HepG2 (cell line): ENCODE measurements around the gene DNAJB11. TPM values are rescaled to one million over a fixed set of nuclear protein-coding genes. Genes with fewer than 3 reads are reported as not detected.

Experiments used
- ESRRA ChIP-seq: sonication (generic); formaldehyde crosslinking; IDR thresholded peaks from 2 replicates; pipeline ENCODE4 v1.5.1; 2020; ENCODE audit warnings: mild to moderate bottlenecking, low read depth, missing genetic modification reagents
- POLR2G ChIP-seq: fragments of 200-400 bp; formaldehyde crosslinking; IDR thresholded peaks from 2 replicates; pipeline ENCODE4 v1.6.1; 2018; ENCODE audit warnings: mild to moderate bottlenecking, low read depth, low read length, moderate library complexity
- SNAPC4 ChIP-seq: sonication (generic); formaldehyde crosslinking; IDR thresholded peaks from 2 replicates; pipeline ENCODE4 v1.4.0; 2020; ENCODE audit warnings: mild to moderate bottlenecking, missing genetic modification reagents
- THRA ChIP-seq: sonication (generic); formaldehyde crosslinking; IDR thresholded peaks from 2 replicates; pipeline ENCODE4 v1.4.0; 2020; ENCODE audit warnings: missing genetic modification reagents, borderline replicate concordance
- ZNF367 ChIP-seq: sonication (generic); formaldehyde crosslinking; IDR thresholded peaks from 2 replicates; pipeline ENCODE4 v1.4.0; 2020; ENCODE audit warnings: missing genetic modification reagents, borderline replicate concordance
- ZNF616 ChIP-seq: sonication (generic); formaldehyde crosslinking; IDR thresholded peaks from 2 replicates; pipeline ENCODE4 v1.5.0; 2020; ENCODE audit warnings: low read depth, mild to moderate bottlenecking, missing genetic modification reagents
- ZNF747 ChIP-seq: sonication (generic); formaldehyde crosslinking; IDR thresholded peaks from 2 replicates; pipeline ENCODE4 v1.8.1; 2023; ENCODE audit warnings: missing genetic modification reagents, mild to moderate bottlenecking, borderline replicate concordance
- polyA plus RNA-seq, 8 experiments: library from polyadenylated mRNA; depleted of rRNA in 3 of 8; stranded (reverse) in 7 of 8; unstranded in 1 of 8; fragments of >200 nt; fragmentation: Illumina TruSeq in 4 of 8; extraction: Trizol in 4 of 8; gene quantifications; 2 replicates each; pipeline versions ENCODE4 v1.2.1 to v1.2.3, GENCODE V29; 2011 to 2016; ENCODE audit warnings: low read depth in 4 of 8, missing spikeins in 1 of 8, mixed read lengths in 1 of 8; ENCODE audit not compliant: insufficient read depth in 1 of 8
- total RNA-seq, 5 experiments: library from RNA; depleted of rRNA; stranded (reverse); fragments of >200 nt; fragmentation: Illumina TruSeq; extraction: Trizol; gene quantifications; 2 replicates each; pipeline ENCODE4 v1.2.3, GENCODE V29; 2016; ENCODE audit warnings: low read depth in 1 of 5
- TF ChIP-seq, protein P1 (sequence below): sonication (generic); formaldehyde crosslinking; IDR thresholded peaks from 2 replicates; pipeline ENCODE4 v1.5.0; 2020; ENCODE audit warnings: mild to moderate bottlenecking, missing genetic modification reagents, borderline replicate concordance
- TF ChIP-seq, protein P2 (sequence below): IDR thresholded peaks from 2 replicates; pipeline ENCODE4 v1.6.1; 2016; ENCODE audit warnings: low read depth, missing genetic modification reagents, missing compliant biosample characterization

Gene DNAJB11
- total and polyA plus RNA-seq, 2 of the 13 experiments (the other 11 are each of a cell fraction or from before 2014, with no cell fraction given): 41.0 to 132 TPM

DNA sequence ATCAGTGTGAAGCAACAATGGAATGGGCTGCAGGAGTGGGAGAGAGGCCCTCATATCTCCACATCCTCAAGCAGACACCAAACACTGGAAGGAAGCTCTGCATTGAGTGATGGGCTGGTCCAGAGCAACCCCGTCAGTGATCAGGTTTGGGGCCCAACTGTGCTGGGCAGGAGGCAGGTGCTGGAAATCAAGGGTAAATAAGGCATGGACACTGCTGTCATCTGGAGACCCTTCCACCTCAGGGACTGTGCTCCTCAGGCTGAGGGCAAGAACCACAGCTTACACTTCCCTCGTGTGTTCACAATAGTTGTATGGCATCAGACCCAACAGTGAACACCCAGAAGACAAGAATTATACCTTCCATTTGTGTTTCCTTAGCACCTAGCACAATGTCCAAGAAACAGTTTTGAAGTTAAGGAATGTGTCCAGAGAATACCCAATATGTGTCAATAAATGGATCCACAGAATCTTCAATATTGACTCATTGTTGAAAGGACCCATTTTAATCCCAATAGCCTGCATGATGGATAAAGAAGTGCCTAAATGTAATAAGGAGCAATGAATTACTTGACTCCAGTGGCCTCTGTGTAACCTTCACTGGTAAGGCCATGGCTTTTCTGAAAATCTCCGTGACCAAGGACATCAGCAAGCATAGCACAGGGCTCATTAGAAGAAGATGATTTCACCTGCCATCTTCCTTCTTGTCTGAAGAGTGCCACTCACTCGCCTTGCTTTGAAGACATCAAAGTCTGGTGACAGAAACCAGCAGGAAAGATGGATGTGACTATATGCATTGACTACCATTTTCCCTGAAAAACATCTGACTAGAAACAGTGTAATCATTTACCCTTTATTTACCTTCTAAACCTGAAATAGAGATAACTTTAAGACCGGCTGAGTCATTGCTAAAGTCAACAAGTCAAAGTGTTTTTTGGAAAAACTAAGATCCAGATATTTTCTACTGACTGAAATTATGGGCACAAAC is 35.3 kb downstream of the DNAJB11 start (continued):
- no peak for TF ChIP-seq SNAPC4 (CRISPR knock-in tag)
- TF ChIP-seq POLR2G: peak; percentile 58; the same call in 1 of the 2 replicates
- TF ChIP-seq ZNF367: no peak
- no peak for TF ChIP-seq ZNF747 (CRISPR knock-in tag)
- peak; percentile 86; the same call in 1 of the 2 replicates for TF ChIP-seq THRA
- TF ChIP-seq ESRRA: no peak
- no peak for TF ChIP-seq ZNF616 (CRISPR knock-in tag)
- TF ChIP-seq, protein P1, sequence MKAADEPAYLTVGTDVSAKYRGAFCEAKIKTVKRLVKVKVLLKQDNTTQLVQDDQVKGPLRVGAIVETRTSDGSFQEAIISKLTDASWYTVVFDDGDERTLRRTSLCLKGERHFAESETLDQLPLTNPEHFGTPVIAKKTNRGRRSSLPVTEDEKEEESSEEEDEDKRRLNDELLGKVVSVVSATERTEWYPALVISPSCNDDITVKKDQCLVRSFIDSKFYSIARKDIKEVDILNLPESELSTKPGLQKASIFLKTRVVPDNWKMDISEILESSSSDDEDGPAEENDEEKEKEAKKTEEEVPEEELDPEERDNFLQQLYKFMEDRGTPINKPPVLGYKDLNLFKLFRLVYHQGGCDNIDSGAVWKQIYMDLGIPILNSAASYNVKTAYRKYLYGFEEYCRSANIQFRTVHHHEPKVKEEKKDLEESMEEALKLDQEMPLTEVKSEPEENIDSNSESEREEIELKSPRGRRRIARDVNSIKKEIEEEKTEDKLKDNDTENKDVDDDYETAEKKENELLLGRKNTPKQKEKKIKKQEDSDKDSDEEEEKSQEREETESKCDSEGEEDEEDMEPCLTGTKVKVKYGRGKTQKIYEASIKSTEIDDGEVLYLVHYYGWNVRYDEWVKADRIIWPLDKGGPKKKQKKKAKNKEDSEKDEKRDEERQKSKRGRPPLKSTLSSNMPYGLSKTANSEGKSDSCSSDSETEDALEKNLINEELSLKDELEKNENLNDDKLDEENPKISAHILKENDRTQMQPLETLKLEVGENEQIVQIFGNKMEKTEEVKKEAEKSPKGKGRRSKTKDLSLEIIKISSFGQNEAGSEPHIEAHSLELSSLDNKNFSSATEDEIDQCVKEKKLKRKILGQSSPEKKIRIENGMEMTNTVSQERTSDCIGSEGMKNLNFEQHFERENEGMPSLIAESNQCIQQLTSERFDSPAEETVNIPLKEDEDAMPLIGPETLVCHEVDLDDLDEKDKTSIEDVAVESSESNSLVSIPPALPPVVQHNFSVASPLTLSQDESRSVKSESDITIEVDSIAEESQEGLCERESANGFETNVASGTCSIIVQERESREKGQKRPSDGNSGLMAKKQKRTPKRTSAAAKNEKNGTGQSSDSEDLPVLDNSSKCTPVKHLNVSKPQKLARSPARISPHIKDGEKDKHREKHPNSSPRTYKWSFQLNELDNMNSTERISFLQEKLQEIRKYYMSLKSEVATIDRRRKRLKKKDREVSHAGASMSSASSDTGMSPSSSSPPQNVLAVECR (CRISPR knock-in tag): no peak; the same call in 1 of the 2 replicates
- TF ChIP-seq, protein P2, sequence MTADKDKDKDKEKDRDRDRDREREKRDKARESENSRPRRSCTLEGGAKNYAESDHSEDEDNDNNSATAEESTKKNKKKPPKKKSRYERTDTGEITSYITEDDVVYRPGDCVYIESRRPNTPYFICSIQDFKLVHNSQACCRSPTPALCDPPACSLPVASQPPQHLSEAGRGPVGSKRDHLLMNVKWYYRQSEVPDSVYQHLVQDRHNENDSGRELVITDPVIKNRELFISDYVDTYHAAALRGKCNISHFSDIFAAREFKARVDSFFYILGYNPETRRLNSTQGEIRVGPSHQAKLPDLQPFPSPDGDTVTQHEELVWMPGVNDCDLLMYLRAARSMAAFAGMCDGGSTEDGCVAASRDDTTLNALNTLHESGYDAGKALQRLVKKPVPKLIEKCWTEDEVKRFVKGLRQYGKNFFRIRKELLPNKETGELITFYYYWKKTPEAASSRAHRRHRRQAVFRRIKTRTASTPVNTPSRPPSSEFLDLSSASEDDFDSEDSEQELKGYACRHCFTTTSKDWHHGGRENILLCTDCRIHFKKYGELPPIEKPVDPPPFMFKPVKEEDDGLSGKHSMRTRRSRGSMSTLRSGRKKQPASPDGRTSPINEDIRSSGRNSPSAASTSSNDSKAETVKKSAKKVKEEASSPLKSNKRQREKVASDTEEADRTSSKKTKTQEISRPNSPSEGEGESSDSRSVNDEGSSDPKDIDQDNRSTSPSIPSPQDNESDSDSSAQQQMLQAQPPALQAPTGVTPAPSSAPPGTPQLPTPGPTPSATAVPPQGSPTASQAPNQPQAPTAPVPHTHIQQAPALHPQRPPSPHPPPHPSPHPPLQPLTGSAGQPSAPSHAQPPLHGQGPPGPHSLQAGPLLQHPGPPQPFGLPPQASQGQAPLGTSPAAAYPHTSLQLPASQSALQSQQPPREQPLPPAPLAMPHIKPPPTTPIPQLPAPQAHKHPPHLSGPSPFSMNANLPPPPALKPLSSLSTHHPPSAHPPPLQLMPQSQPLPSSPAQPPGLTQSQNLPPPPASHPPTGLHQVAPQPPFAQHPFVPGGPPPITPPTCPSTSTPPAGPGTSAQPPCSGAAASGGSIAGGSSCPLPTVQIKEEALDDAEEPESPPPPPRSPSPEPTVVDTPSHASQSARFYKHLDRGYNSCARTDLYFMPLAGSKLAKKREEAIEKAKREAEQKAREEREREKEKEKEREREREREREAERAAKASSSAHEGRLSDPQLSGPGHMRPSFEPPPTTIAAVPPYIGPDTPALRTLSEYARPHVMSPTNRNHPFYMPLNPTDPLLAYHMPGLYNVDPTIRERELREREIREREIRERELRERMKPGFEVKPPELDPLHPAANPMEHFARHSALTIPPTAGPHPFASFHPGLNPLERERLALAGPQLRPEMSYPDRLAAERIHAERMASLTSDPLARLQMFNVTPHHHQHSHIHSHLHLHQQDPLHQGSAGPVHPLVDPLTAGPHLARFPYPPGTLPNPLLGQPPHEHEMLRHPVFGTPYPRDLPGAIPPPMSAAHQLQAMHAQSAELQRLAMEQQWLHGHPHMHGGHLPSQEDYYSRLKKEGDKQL (CRISPR knock-in tag): no peak; the same call in 1 of the 2 replicates
